Mesendoderm (in vitro differentiated cells): ENCODE results near the gene MORC3.
A peak's percentile ranks its signal among the peaks of the same experiment; 100 is the strongest.

Experiments
- DNase-seq: peaks from one replicate; pipeline ENCODE4 v3.0.0; 2013
- H2AK5ac ChIP-seq: 2 replicates; pipeline ENCODE4 v1.6.1; 2013; ENCODE audit warnings: low read length, inconsistent platforms
- H2BK120ac ChIP-seq: 2 replicates; pipeline ENCODE4 v1.6.1; 2013; ENCODE audit warnings: low read depth, mild to moderate bottlenecking, low read length, moderate library complexity, mixed read lengths
- H2BK15ac ChIP-seq: replicated peaks from 2 replicates; pipeline ENCODE4 v1.6.1; 2013; ENCODE audit warnings: low read depth, mild to moderate bottlenecking, moderate library complexity
- H2BK5ac ChIP-seq: 2 replicates; pipeline ENCODE4 v1.6.1; 2013; ENCODE audit warnings: low read length, inconsistent platforms
- H3K18ac ChIP-seq: 2 replicates; pipeline ENCODE4 v1.6.1; 2013; ENCODE audit warnings: mild to moderate bottlenecking, low read length, mixed read lengths
- H3K23ac ChIP-seq: one replicate; pipeline ENCODE4 v1.6.1; 2013; ENCODE audit warnings: low read length
- H3K27ac ChIP-seq: 2 replicates; pipeline ENCODE4 v1.5.1; 2013; ENCODE audit warnings: low read depth, mild to moderate bottlenecking, inconsistent platforms, low read length, moderate library complexity
- H3K27me3 ChIP-seq: 2 replicates; pipeline ENCODE4 v1.6.1; 2013; ENCODE audit warnings: low read length, control low read depth, mild to moderate bottlenecking, inconsistent platforms; ENCODE audit not compliant: insufficient read depth, poor library complexity
- H3K36me3 ChIP-seq: 2 replicates; pipeline ENCODE4 v1.6.1; 2013; ENCODE audit warnings: low read length, inconsistent platforms; ENCODE audit not compliant: control insufficient read depth, insufficient read depth
- H3K4ac ChIP-seq: one replicate; pipeline ENCODE4 v1.6.1; 2013; ENCODE audit warnings: low read depth, mild to moderate bottlenecking, low read length, moderate library complexity
- H3K4me1 ChIP-seq: 2 replicates; pipeline ENCODE4 v1.6.1; 2013; ENCODE audit warnings: low read depth, low read length, inconsistent platforms; ENCODE audit not compliant: control insufficient read depth
- H3K4me2 ChIP-seq: 2 replicates; pipeline ENCODE4 v1.6.1; 2013; ENCODE audit warnings: low read length
- H3K4me3 ChIP-seq: 2 replicates; pipeline ENCODE4 v1.5.1; 2013; ENCODE audit warnings: mild to moderate bottlenecking, low read length
- H3K56ac ChIP-seq: one replicate; pipeline ENCODE4 v1.6.1; 2013; ENCODE audit warnings: low read length
- H3K79me1 ChIP-seq: 2 replicates; pipeline ENCODE4 v1.6.1; 2013; ENCODE audit warnings: low read length, inconsistent platforms
- H3K79me2 ChIP-seq: 2 replicates; pipeline ENCODE4 v1.6.1; 2013; ENCODE audit warnings: mild to moderate bottlenecking, low read length; ENCODE audit not compliant: control insufficient read depth, insufficient read depth
- H3K9ac ChIP-seq: 2 replicates; pipeline ENCODE4 v1.6.1; 2013; ENCODE audit warnings: low read length, inconsistent platforms
- H4K5ac ChIP-seq: one replicate; pipeline ENCODE4 v1.6.1; 2013; ENCODE audit warnings: low read length
- H4K8ac ChIP-seq: one replicate; pipeline ENCODE4 v1.6.1; 2013; ENCODE audit warnings: low read depth, mild to moderate bottlenecking, control low read depth, low read length, moderate library complexity
- WGBS: extraction: QIAGEN DNeasy Blood & Tissue Kit; methylation state at CpG from one replicate; pipeline ENCODE4 v1.1.7; 2013; ENCODE audit warnings: low lambda C conversion rate, missing lambda C conversion rate; ENCODE audit not compliant: insufficient coverage; ENCODE audit errors: extremely low coverage; 5-methylcytosine and 5-hydroxymethylcytosine counted together

Gene MORC3

GRCh38 chr21:36347962-36348328 is 27.9 kb downstream of the MORC3 start:
- Histone ChIP-seq H3K4me2 (no peak overlapping the region), H3K36me3 (peaks cover 7% of the 10 kb centered on the region), H2BK15ac (no peak overlapping the region), H3K18ac (no peak overlapping the region), H3K9ac (no peak overlapping the region), H2BK120ac (no peak overlapping the region), H2BK5ac (no peak overlapping the region), H3K27me3 (no peaks in the 10 kb centered on the region), H3K23ac (no peak overlapping the region), H3K79me1 (no peaks in the 10 kb centered on the region), H3K56ac (no peak overlapping the region), H3K4me3 (no peak overlapping the region), H3K27ac (no peak overlapping the region), H3K79me2 (no peaks in the 10 kb centered on the region), H2AK5ac (no peak overlapping the region), H4K8ac (no peak overlapping the region), H3K4ac (no peak overlapping the region), H3K4me1 (no peaks in the 10 kb centered on the region), H4K5ac (no peak overlapping the region)
- no CpG with 5 or more reads among the region's 2 CpGs for WGBS
- no peak for DNase-seq

- H3K79me2 ChIP-seq = no peaks in the 10 kb centered on the region
- no peak overlapping the region for H3K4ac ChIP-seq
- H2BK120ac ChIP-seq = no peak overlapping the region
- no peak overlapping the region for H3K23ac ChIP-seq
- no peak for DNase-seq
- no peak overlapping the region for H2BK15ac ChIP-seq
- H3K27me3 ChIP-seq = no peaks in the 10 kb centered on the region
- no peak overlapping the region for H4K8ac ChIP-seq
- H3K9ac ChIP-seq = no peak overlapping the region
- no peaks in the 10 kb centered on the region for H3K4me1 ChIP-seq
- WGBS = no CpG with 5 or more reads among the region's 2 CpGs
- peaks cover 7% of the 10 kb centered on the region for H3K36me3 ChIP-seq
- H3K56ac ChIP-seq = no peak overlapping the region
- no peak overlapping the region for H3K18ac ChIP-seq
- H3K4me3 ChIP-seq = no peak overlapping the region
- H2BK5ac ChIP-seq = no peak overlapping the region
- no peak overlapping the region for H2AK5ac ChIP-seq
- H4K5ac ChIP-seq = no peak overlapping the region
- H3K27ac ChIP-seq = no peak overlapping the region
- H3K79me1 ChIP-seq = no peaks in the 10 kb centered on the region
- no peak overlapping the region for H3K4me2 ChIP-seq
Observed at GRCh38 chr21:36349315-36349714, 29.3 kb downstream of the MORC3 start.

- Histone ChIP-seq H3K4ac (no peak overlapping the region), H3K56ac (no peak overlapping the region), H3K18ac (no peak overlapping the region), H3K36me3 (peaks cover 8% of the 10 kb centered on the region), H3K4me3 (no peak overlapping the region), H3K79me1 (no peaks in the 10 kb centered on the region), H3K4me2 (no peak overlapping the region), H4K8ac (no peak overlapping the region), H2AK5ac (no peak overlapping the region), H2BK5ac (no peak overlapping the region), H3K4me1 (no peaks in the 10 kb centered on the region), H3K23ac (no peak overlapping the region), H3K9ac (no peak overlapping the region), H3K27ac (no peak overlapping the region), H2BK120ac (no peak overlapping the region), H4K5ac (no peak overlapping the region), H3K79me2 (no peaks in the 10 kb centered on the region), H3K27me3 (no peaks in the 10 kb centered on the region), H2BK15ac (no peak overlapping the region)
- no CpG with 5 or more reads among the region's 11 CpGs for WGBS
- peak; percentile 24 for DNase-seq
Observed at GRCh38 chr21:36350282-36350910, 30.4 kb downstream of the MORC3 start.

GRCh38 chr21:36354918-36355680 is 35.1 kb downstream of the MORC3 start:
- no CpG with 5 or more reads among the region's 5 CpGs for WGBS
- Histone ChIP-seq H3K4me2 (no peak overlapping the region), H3K27ac (no peak overlapping the region), H3K79me1 (no peaks in the 10 kb centered on the region), H3K56ac (no peak overlapping the region), H3K79me2 (no peaks in the 10 kb centered on the region), H2BK5ac (no peak overlapping the region), H3K27me3 (no peaks in the 10 kb centered on the region), H3K4me1 (no peaks in the 10 kb centered on the region), H3K18ac (no peak overlapping the region), H4K8ac (no peak overlapping the region), H2BK15ac (no peak overlapping the region), H2AK5ac (no peak overlapping the region), H3K4ac (no peak overlapping the region), H4K5ac (no peak overlapping the region), H2BK120ac (no peak overlapping the region), H3K9ac (no peak overlapping the region), H3K4me3 (no peak overlapping the region), H3K36me3 (peaks cover 1% of the 10 kb centered on the region), H3K23ac (no peak overlapping the region)
- no peak for DNase-seq

- Histone ChIP-seq H3K18ac (no peak overlapping the region), H2AK5ac (no peak overlapping the region), H3K56ac (no peak overlapping the region), H4K5ac (no peak overlapping the region), H2BK5ac (no peak overlapping the region), H3K23ac (no peak overlapping the region), H2BK15ac (no peak overlapping the region), H3K9ac (no peak overlapping the region), H4K8ac (no peak overlapping the region), H2BK120ac (no peak overlapping the region), H3K27ac (no peak overlapping the region), H3K4ac (no peak overlapping the region), H3K4me1 (no peaks in the 10 kb centered on the region), H3K79me1 (no peaks in the 10 kb centered on the region), H3K4me2 (no peak overlapping the region), H3K36me3 (peaks cover 5% of the 10 kb centered on the region), H3K4me3 (no peak overlapping the region), H3K79me2 (no peaks in the 10 kb centered on the region), H3K27me3 (no peaks in the 10 kb centered on the region)
- DNase-seq = no peak
- no CpG with 5 or more reads among the region's 2 CpGs for WGBS
Observed at GRCh38 chr21:36355868-36356267, 35.9 kb downstream of the MORC3 start.
